GM21825 (cell line): ENCODE measurements around the gene RAD9A.

Experiments
- ATAC-seq: cut with Tn5 transposase; IDR thresholded peaks from one replicate; pipeline ENCODE4 v1.9.1; 2021; ENCODE audit warnings: mild to moderate bottlenecking, moderate library complexity; ENCODE audit not compliant: unreplicated experiment

Gene RAD9A

GRCh38 chr11:67356864-67357561 is 34.8 kb upstream of the RAD9A start:
- ATAC-seq, result no peak

- ATAC-seq, result no peak
Measured at GRCh38 chr11:67357831-67358670, 33.7 kb upstream of the RAD9A start.

GRCh38 chr11:67364169-67364568 is 27.6 kb upstream of the RAD9A start:
- no peak for ATAC-seq

- no peak for ATAC-seq
Measured at GRCh38 chr11:67364783-67365722, 26.7 kb upstream of the RAD9A start.

- no peak for ATAC-seq
Measured at GRCh38 chr11:67365736-67366444, 25.9 kb upstream of the RAD9A start.

- ATAC-seq, result no peak
Measured at GRCh38 chr11:67366546-67366945, 25.2 kb upstream of the RAD9A start.

- no peak for ATAC-seq
Measured at GRCh38 chr11:67366961-67367760, 24.6 kb upstream of the RAD9A start.

GRCh38 chr11:67367761-67368227 is 24.0 kb upstream of the RAD9A start:
- no peak for ATAC-seq

- ATAC-seq, result no peak
Measured at GRCh38 chr11:67368621-67369020, 23.2 kb upstream of the RAD9A start.

- ATAC-seq, result no peak
Measured at GRCh38 chr11:67369275-67369674, 22.5 kb upstream of the RAD9A start.

- ATAC-seq, result no peak
Measured at GRCh38 chr11:67369801-67370284, 21.9 kb upstream of the RAD9A start.

GRCh38 chr11:67370351-67371076 is 21.3 kb upstream of the RAD9A start:
- no peak for ATAC-seq

- ATAC-seq, result no peak
Measured at GRCh38 chr11:67371189-67371910, 20.4 kb upstream of the RAD9A start.

GRCh38 chr11:67371911-67372320 is 19.9 kb upstream of the RAD9A start:
- no peak for ATAC-seq

- no peak for ATAC-seq
Measured at GRCh38 chr11:67372321-67372992, 19.3 kb upstream of the RAD9A start.

GRCh38 chr11:67372993-67373647 is 18.7 kb upstream of the RAD9A start, which contains the start of gene CLCF1:
CLCF1 (minus strand) TSS chr11:67373598; CDS start chr11:67373539, 59 bp downstream.
- no peak for ATAC-seq
